Stimulated activated CD8-positive, alpha-beta memory T cell treated with anti-CD3 and anti-CD28 coated beads, Interleukin-15, amount 100 ng/mL, for 1 hour (primary cell): Measurements from ENCODE around the gene CRBN.

Experiments used
- DNase-seq: peaks from one replicate; pipeline ENCODE4 v3.0.0-alpha.2; 2020; ENCODE audit warnings: low read depth

The CRBN gene

DNA sequence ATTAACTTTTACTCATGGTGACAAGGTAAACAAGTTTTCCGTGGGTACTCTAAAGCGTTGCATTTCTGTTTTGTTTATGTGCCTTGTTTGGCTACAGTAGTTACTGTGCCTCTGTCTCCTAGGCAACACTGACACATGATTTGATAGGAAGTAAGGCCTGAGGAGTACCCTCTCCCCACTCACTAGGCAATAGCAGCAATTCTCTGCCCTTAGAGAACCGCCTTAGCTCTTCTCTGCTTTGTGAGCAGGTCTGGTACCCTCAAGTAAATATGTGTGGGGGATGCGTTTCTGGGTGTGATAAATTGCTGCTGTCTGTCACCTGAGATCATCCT lies 69.2 kb downstream of the CRBN start, which contains the start of gene IL5RA:
TSS of gene IL5RA (minus strand) at position 76 of the 332 bp plus-strand sequence. CDS start 5,390 bp downstream, outside the sequence.
- DNase-seq = no peak

DNA sequence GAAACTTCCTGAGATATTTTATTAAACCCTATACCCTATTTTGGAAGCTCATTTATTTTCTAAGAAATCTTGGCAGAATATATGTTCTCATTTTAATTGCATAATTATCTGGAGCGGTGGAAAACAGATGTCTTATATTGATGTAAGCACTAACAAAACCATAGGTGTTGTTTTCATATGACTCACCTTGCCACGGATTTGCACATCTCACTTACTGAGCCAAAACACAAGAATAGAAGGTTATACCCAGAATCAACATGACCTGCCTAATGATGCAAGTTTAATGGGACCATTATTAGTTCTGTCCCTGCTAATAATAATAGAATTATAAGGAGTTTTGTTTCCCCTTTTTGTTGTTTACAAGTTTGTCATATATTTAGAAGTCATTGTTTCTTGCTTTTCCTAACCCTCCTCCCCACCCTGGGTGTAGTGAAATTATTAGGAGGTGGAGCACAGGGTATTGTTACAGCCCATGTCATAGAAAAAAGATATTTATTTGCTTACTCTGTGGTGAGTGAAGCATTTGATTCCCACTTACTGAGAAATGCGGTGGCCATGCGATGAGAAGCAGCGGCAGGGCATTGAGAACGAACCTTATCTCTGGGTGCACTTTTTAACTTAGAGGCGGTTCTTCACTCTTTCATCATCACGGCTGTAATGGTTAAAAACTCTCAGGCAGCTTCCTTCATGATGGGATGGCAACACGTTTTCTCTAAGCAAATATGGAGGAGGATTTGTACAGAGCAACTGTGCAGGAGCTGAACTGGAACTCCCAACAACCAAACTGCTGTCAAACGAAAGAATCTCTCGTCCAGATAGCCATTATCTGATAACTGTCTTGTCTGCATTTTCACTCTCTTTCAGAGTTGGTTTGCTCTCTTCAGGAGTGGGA lies 69.8 kb downstream of the CRBN start:
- DNase-seq = no peak

DNA sequence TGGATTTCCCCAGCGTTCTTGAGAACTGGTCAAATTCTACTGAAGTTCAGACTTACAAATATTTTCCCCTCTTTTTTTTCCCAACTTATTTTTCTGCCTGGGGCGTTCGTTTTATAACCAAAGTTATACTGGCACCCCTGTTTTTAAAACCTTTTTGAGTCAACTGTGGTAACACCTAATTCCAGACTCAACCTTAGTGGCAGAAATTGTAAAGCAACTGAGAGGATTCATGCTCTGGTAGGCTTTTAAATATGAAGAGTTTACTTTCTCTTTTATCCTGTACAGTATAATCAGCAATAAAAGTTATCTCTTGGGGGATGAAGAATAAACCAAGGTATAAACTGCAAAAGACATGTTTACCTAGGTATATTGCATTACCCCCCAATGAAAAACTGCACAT lies 71.6 kb downstream of the CRBN start:
- DNase-seq = no peak

DNA sequence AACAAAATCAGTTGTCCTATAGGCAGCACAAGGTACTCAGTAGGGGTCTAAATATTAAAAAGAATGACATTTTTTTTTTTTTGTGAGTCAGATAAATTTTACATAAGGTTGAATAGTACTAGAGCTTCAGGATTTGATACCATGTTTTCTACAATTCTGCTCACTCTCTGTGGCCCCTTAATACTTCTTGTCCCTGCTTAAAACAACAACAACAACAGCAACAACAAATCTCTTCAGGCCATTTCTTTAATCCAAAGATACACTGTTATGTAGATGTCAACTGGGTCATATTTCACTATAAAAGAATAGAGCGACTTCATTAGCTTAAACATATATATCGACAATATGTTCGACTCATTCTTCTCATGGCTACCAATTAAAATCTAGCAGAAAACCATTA lies 72.3 kb downstream of the CRBN start:
- no peak for DNase-seq

DNA sequence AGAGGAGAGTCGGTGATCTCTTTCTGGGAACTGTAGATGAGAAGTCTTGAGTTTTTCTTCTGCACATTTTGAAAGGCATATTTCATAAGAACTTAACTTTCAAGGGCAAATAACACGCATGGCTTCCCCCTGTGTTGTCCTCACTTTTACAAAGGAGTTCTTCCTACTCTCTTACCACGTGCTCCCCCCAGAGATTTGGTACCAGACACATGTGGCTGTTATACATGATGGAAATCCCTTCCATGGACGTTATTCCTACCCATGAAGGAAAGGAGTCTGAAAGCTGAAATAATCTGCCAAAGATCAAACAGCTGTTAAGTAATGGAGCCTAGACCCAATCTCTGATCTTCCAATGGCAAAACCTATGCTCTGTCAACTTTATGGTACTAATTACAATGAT lies 73.7 kb downstream of the CRBN start:
- DNase-seq = no peak

DNA sequence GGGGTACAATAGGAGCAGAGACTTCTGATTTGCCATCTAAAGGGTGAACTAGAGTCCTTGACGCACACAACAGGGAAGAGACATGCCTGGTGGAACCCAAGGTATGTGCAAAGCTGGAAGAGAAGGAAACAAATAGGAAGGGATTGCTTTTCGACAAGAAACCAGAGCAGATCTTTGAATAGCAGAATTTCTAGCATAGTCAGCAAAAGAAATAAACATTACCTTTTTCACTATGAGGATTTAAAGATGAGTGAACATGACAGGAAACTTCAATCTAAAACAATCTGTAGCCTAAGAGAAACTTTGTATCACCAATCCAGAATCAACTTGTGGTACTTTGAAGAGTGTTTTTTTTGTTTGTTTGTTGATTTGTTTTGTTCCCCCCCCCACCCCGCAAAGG lies 74.2 kb downstream of the CRBN start:
- DNase-seq = no peak

DNA sequence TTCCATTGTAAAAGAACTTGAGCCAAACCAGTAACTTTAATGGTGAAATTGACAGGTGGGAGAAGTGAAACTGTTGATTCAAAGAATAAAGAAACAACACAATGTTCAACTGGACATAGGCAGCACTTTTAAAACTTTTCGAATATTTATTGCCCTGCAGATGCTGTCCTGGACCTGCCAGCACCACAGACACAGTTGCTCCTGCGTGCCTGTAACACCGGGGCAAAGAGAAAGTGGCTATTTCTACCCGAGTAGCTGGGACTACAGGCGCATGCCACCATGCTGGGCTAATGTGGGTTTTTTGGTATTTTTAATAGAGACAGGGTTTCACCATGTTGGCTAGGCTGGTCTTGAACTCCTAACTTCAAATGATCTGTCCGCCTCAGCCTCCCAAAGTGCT lies 76.7 kb downstream of the CRBN start:
- no peak for DNase-seq

DNA sequence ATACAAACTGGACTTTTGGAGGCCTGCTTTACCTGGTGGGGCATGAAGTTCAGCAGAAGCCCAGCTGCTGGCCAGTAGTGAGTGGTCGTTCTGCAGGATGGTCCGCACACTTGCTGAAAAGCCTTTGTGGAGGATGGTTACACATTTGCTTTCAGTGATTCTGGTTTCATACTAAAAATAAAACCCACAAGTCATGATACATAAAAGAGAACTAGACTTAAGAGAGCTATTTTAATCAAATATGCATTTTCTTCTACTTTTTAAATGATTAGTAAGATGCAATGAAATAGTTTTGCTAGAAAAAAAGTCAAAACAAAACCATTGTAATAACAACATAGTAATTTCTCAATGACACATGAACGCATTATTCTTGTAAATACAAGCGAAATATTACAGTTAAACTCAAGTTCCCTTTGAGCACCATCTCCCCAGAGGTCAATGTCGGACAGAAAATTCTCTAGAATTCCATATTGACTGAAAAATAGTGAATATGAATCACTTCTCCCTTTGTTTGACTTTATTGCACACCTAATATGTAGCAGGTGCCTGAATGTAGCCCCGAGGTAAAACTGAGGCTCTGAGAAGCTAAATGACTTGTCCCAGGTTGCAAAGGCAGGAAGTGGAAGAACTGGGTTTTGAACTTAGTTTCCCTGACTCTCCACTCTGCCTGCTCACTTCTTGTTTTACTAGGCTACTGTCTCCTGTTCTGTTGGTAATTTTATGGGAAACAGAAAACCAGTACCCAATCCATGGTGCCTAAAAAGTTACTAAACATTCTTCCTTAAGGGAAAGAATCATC lies 77.6 kb downstream of the CRBN start:
- DNase-seq = no peak
